HG03280 (cell line): ENCODE data around the gene CRYBG2.

ENCODE experiments used
- ATAC-seq: cut with Tn5 transposase; IDR thresholded peaks from one replicate; pipeline ENCODE4 v1.9.1; 2021; ENCODE audit warnings: mild to moderate bottlenecking, moderate library complexity; ENCODE audit not compliant: unreplicated experiment

The CRYBG2 gene

DNA sequence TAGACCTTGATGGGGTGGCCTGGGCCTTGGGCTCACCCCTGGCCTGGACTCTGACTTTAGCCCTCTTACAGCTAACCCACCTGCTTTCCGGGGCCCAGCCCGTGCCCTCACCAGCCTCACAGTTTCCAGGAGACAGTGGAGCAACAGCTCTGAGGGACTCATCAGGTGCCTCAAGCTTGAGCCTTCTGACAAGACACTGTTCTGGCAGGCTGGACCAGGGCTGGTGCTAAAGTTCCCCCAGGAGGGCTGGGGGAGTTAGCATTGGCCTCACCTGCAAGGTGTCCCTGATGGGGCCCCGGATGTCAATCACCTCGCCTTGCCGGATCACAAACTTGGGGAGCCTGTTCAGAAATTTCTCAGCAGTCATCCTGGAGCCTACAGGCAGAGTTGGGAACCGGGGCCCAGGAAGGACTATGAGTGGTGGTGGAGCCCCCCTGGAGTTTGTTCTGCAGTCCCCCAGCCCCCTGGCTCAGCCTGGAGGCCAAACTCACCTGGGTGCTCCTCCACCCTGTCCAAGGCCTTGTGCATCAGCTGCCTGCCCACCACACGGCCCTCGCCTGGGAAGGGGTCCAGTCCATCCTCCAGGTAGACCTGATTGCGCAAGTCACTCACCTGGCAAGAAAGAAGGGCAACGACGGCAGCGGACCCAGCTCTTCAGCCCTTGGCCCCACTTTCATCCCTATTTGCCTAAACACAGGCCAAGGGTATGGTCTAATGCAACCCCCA, 69.9 kb downstream of the CRYBG2 start:
- no peak for ATAC-seq

DNA sequence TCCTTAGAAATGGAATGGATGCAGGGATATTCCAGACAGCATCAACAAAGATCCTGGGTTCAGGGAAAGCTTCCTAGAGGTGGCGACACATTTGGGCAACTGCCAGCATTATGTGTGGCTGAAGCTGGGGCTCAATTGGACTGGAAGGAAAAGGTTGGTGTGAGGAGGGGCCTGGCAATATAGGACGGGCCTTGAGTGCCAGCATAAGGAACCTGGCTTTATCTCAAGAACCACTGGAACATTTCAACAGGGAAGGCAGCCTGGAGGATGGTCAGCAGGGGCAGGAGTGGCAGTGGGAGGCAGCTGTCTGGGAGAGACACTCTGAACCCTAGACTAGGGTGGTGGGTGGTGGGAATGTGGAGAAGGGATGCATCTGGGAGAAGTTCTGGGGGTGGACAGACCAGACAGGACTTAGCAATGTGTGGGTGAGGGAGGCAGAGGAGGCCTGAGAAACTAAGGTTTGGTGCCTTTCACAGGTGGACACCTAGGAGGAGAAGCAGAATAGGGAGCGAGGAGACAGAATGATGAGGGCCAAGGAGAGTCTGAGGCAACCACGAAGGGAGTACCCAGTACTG, 70.6 kb downstream of the CRYBG2 start:
- ATAC-seq, result no peak

DNA sequence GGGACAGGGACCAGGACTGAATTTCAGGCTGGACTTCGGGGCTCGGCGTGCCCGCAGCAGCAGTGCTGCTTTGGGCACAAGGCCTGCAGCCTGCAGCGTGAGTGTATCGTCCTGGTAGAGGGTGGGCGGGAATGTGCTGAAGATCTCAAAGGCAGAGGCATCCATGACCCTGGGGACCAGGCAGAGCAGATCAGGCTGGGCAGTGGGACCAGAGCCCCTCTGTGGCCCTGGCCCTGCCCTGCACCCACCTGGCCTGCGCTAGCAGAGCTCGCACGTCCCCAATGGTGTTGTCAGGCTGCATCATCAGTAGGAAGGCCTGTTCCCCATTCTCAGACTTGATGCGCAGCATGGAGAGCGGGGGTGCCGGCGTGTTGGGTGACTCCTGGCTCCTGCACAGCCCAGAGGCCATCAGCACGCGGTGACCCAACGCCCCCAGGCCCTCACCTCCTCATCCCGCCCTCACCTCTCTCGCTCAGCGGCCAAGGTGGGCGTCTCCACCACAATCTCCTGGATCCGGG, 71.5 kb downstream of the CRYBG2 start:
- ATAC-seq, result no peak

DNA sequence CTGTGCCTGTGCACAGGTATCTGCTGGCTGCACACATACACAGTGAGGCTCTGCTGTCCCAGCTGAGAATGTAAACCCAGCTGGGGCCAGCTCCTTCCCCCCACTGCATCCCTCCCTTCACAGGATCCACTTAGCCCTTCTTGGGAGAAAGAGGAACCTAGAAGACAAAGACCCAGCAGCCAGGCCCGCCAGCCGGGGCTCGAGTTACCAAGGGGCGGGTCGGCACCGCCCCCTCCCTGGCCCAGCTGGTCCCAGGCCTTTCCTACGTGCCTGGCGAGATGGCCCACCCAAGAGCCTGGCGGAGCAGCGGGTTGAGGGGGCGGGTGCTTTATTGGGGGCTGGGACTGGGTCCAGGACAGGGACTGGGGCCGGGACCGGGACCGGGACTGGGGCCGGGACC, 72.0 kb downstream of the CRYBG2 start:
- no peak for ATAC-seq

DNA sequence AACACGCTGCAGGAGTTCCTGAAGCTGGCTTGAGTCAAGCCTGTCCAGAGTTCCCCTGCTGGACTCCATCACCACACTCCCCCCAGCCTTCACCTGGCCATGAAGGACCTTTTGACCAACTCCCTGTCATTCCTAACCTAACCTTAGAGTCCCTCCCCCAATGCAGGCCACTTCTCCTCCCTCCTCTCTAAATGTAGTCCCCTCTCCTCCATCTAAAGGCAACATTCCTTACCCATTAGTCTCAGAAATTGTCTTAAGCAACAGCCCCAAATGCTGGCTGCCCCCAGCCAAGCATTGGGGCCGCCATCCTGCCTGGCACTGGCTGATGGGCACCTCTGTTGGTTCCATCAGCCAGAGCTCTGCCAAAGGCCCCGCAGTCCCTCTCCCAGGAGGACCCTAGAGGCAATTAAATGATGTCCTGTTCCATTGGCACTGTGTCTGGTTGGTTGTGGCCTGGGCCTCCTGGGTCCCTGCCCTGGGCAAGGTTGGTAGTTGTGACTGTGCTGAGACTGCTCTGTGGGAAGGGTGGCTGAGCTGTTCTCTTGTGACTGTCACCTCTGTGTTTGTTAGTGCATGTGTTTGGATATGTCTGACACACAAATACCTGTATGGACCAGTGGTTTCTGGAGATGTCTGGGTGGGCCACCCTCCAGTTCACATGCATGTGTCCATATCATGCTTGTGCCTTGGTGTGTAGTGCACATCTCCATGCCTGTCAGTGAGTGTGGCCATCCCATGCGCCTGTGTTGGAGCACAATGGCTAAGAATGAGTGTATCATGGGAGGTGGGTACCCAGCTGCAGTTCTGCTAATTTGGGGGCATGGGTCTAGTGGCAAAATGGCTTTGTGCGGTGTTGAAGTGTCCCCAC, 72.6 kb downstream of the CRYBG2 start:
- no peak for ATAC-seq

DNA sequence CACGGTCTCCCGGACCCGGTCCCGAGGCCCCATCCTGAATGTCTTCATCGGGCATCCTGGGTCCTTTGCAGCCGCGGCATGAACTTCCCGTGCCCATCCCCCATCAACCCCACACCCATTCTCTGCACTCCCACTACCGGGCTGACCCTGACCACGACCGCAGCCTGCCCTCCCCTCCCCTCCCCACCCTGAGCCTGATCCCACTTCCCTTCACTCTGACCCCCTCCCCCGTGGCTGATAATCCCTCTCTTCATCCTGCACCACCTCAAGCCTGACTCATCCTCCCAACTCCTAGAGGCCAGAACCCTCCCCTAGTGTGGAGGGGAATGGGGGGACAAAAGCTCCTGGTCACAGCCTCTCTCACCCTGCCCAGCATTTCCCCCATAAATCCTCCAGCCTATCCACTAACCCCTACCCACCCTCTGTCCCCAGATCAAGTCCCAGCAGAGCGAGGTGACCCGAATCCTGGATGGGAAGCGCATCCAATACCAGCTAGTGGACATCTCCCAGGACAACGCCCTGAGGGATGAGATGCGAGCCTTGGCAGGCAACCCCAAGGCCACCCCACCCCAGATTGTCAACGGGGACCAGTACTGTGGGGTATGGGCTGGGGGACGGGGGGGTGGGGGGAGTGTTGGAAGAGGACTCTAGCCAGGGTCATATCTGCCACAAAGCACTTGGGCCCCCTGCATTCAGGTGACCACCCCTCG, 73.4 kb downstream of the CRYBG2 start:
- no peak for ATAC-seq

DNA sequence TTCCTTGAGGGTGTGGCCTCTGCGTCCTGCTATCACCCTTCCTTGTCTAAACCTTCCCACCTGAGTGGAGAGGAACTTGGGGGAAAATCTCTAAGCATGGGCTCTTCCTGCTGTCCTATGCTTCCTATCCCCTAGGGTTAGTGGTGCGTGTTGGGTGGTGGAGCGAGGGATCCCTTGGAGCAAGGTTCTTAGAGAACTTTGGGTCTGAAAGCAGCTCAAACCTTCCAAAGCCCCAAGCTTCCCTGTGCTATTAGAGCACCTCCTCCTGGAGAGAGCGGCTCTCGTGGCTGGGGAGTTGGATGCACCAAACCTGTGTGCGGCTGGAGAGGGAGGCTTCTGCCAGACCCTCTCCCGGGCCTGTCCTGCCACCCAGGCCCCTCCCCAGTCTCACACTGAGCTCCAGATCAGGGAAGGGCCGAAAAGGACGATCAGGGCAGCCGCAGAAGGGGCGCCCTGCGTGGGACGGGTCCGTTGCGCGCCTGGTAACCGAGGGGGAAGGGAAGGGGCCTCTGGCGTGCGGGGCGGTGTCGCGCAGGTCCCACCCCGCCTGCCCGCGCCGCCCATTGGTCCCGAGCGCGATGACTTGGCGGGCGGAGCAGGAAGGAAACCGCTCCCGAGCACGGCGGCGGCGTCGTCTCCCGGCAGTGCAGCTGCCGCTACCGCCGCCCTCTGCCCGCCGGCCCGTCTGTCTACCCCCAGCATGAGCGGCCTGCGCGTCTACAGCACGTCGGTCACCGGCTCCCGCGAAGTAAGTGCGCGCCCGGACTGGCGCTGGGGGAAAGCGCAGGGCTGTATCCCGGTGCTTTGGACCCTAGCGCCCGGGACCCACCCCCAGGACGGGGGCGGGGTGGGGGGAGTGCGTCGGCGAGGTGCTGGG, 74.2 kb downstream of the CRYBG2 start, which contains the start of gene SH3BGRL3:
SH3BGRL3 (plus strand) TSS at position 631 of the 877 bp plus-strand sequence; CDS start at position 701, 70 bp downstream.
- ATAC-seq, result peak; percentile 66

DNA sequence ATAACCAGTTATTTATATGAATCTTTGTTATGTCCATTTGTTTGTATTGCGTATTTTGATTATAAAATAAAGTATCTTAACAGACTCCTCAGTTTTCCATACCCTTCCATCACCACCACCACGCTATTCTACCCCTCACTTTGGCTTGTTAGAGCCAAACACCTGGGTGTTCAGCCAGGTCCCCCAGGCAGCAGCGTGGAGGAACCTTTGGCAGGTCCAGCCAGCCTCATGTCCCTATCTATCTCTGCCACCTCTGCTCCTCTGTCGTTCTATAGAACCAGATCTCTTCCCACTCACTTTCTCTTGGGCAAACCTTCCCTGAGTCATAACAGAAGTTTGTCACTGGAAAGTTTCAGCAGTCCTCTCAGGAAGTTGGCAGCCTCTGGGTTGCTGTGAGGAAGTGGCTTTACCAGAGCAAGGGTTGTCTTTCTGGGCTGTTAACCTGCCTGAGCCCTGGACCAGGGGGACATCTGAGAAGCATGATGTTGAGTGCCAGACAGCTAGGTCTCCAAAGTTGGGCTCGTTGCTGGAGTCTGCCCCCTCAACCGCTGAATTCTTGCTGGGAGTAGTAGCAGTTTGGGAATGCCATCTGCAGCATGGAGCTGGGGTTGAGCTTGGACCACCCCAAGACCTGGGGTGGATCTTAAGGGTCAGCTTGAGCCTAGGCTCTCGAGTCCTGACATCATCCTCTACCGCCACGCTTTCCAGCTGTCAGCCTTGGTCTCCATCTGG, 75.0 kb downstream of the CRYBG2 start:
- ATAC-seq, result no peak

DNA sequence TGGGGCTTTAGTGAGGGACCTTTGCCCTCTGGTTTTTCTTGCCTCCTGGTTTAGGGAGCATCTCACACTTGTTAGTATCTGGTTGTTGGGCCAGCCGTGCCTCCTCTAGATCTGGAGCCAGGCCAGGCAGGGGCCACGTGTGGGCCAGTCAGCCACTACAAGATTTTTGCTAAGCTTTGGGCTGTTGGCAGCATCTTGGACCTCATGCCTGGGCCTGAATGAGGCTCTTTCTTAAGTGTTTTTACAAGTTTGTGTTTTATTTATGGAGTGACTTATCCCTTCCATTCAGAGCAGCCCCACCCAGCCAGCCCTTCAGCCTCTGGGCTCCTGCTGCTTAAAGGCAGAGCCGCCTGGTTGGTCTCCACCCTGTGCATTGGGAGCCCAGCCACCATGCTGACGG, 75.6 kb downstream of the CRYBG2 start:
- no peak for ATAC-seq

DNA sequence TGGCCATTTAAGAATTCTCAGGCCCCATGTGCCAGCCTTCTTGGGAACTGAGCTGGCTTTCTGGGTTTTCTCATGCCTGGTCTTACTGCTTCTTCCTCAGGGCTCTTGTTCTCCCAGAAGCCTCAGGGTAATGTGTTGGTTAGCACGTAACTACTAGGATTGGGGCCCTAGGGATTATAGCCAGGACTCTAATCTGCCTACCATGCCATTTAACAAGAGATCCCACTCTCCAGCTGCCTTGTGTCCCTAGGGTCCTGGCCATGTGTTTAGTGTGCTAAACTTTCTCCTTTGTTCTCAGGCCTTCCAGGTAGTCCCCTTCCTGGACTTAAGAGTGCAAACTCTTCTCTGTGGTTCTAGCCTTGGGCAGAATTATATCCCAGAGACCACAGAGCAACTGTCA, 76.2 kb downstream of the CRYBG2 start:
- no peak for ATAC-seq

DNA sequence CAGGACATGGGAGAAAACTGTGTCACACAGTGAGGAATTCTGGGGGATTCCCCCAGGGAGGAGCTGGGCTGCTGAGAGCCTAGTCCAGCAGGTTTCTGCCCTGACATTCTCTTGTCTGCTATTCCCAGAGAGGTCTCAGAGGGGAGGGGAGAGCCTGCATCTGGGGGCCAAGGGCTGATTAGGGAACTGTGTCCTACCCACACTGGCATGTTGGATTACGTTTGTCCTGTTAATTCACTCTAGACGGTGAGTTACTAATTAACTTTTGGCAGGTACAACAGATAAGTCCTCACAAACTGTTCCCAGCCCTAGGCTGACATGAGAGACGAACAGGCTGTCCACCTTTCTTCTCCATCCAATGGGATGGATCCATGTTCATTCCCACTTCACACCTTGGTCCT, 76.7 kb downstream of the CRYBG2 start:
- ATAC-seq, result no peak

DNA sequence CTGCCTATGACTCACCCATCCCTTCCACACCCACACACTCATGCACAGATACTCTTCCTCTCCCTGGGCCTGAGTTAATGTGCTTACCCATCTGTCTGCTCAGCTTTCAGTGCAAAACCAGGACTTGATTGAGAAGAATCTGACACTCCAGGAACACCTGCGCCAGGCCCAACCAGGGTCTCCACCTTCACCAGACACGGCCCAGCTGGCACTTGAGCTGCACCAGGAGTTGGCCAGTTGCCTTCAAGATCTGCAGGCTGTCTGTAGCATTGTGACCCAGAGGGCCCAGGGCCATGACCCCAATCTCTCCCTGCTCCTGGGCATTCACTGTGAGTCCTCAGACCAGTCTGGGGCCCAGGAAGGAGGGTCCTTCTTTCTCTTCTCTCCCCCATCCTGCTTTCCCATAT, 77.5 kb downstream of the CRYBG2 start:
- no peak for ATAC-seq

DNA sequence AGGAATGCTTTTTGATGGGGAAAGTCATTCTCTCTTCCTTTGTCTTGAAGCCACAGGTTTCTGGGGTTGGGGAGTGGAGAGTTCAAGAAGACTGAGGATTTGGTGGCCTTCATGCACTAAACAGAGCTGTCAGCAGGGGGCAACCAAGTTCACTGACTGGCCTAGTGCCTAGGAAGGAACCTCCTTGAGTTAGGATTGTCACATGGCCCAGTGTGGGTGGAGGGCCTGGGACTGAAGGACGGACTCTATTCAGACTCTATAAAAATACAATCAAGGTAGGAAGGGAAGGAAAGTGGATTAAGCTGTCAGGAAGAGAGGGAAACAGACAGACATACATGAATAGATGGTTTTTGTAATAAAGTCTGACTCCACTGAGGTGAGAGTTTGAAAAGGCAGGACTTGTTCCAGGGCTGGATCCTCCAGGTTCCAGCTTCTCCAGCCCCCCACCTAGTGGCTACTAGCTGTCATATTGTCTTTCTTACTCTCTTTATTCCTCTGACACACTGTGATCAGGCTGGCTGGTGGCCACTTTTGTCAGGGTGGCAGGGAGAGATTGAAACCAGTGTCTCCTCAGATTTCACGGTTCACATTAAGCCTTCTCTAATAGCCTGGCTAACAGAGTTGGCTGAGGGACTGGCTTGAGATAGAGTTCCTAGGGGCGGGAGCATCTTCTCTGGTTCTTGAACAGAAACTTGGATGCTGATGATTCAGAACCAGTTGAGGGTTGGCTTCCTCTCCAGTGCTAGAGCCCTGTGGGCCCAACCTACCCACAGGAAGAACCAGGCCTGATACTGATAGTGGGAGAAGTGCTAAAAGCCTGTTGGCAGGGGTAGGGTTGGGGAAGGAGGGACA, 78.1 kb downstream of the CRYBG2 start:
- no peak for ATAC-seq

DNA sequence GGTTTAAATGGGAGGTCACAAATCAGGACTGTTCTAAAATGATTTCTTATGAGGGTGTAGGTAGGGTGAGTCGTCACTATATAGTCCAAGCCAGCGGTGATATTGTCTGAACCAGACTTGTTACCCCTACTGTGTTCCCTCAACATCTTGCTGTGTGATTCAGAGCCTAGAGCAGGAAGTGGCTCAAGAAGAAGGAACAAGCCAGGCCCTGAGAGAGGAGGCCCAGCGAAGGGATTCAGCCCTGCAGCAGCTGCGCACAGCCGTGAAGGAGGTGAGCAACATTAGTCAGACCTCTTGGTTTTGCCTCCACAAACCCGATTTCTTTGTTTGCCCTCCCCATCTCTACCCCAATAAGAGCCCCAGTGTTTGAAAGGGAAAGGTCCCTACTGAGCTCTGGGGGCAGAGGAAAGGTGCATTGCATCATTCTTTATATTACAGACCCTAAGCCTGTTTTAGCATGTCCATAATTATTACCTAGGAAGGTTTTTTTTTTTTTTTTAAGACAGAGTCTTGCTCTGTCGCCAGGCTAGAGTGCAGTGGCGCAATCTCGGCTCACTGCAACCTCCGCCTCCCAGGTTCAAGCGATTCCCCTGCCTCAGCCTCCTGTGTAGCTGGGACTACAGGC, 79.0 kb downstream of the CRYBG2 start:
- ATAC-seq, result no peak
